NCI-H345 treated with DMSO at 0.1 percent for 48 hours (cell line): ENCODE results near the gene GRID1.
"Not testable (repeated sequence)": the region's sequence is repeated elsewhere in the genome, so short reads cannot be mapped to it uniquely, and the experiment has no call there.

ENCODE experiments used
- DNase-seq: peaks from one replicate; lab custom pipeline; 2025; ENCODE audit not compliant: unreplicated experiment; lab: John Stamatoyannopoulos, UW

GRID1 gene

DNA sequence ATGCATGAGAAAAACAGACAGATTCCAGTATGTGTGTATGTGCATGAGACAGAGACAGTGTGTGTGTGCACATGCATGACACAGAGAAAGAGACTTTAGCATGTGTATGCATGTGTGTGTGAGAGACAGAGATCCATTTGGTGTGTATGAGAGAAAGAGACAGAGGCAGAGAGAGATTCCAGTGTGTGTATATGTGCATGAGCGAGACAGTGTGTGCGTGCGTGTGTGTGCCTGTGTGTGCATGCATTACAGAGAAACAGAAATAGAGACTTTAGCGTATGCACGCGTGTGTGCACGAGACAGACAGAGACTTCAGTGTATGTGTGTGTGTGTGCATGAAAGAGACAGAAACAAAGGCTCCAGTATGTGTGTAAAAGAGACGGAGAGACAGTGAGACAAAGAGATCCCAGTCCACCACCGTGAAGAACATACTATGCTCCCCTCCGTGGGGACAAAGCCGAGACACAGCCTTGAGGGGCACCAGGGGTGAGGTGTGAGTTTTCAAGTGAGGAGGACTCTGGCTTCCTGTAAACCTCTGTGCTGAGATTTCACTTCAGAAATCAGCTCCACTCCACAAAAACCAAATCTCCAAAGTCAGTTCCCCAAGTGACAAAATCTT, 188.9 kb downstream of the GRID1 start:
- no peak for DNase-seq

DNA sequence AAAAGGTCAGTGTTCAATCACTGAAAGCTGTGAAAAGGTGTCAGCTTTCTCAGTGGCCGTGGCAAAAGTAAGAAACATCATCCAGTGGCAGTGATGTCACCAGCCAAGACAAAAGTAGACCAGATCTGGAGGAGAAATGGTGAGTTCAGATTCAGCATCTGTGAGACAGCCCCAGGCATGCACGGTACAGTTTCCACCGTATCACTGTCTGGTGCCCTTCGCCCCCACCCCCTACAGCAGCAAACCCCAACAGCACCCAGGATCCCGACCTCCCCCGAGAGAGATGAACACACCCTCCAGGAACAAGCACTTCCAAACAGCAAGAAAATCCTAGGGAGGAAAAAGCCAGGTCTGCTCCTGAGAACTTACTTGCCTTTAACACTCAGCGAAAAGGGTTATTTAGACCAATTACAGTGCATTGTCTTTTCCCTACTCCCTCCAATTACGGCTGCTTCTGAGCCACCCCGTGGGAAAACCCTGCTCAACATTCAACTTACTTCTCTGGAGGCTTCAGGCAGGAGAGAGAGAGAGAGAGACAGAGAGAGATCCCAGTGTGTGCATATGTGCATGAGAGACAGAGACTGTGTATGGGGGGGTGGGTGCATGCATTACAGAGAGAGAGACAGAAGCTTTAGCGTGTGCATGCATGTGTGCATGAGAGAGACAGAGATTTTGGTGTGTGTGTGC, 189.6 kb downstream of the GRID1 start:
- DNase-seq = no peak

DNA sequence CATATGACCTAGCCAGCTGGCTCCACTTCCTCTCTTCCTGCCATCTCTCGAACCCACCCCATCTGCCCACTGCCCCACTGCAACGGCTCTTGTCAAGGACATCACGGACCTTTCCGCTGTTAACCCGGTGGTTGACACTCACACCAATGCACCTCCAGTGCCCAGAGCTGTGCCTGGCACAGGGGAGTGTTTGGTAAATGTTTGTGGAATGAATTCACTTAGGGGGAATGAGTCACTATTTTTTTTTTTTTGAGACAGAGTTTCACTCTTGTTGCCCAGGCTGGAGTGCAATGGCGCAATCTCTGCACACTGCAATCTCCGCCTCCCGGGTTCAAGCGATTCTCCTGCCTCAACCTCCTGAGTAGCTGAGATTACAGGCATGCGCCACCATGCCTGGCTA, 191.1 kb downstream of the GRID1 start:
- not testable (repeated sequence) for DNase-seq

DNA sequence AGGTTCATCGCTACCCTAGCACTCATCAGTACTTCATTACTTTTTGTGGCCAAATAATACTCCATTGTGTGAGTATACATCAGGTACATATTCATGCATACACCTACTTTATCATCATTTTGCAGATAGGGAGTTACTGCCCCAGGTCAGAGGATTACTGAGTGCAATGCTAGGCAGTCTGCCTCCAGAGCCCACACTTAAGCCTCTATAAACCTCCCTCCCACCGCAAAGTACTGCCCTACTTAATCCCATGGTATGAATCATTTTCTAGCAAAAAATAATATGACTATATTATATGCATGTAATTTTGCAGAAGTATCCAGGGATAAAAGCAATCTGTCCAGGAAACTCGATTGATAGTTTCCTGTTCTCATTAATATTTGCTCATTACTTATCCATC, 194.3 kb downstream of the GRID1 start:
- DNase-seq = no peak

DNA sequence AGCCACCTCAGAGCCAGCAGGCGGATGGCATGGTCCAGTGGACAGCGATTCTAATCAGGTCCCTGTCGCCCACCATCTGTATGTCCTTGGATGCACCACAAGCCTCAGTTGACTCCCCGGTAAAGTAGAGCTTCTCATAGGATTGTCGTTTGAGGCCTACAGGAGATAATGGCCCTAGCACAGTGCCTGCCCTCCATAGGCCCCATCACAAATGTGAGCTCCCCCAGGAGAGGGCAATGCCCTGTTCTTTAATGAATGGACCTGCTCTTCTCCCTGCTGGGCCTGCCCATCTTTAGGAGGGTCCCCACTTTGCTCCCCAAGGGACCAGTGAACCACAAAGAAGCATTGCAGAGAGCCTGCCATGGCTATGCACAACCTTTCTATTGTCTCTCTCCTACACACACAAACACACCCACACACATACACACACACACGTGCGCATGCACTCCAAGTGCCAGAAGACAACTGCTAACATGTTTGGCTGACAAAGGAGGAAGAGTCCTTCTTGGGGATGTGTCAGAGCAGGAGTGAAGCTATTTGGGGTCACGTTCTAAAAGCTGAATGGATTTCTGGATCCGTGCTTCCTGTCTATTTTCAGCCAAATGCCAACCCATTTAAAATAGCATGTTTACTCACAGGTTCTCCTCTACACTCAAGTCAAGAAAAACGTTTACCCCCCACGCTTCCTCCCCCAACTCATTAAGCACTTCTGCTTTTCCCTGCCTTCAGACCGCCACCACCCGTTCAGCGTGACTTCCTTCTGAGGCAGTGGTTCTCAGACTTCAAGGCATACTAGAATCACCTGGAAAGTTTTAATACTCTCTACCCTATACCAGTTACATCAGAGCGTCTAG, 196.1 kb downstream of the GRID1 start:
- no peak for DNase-seq

DNA sequence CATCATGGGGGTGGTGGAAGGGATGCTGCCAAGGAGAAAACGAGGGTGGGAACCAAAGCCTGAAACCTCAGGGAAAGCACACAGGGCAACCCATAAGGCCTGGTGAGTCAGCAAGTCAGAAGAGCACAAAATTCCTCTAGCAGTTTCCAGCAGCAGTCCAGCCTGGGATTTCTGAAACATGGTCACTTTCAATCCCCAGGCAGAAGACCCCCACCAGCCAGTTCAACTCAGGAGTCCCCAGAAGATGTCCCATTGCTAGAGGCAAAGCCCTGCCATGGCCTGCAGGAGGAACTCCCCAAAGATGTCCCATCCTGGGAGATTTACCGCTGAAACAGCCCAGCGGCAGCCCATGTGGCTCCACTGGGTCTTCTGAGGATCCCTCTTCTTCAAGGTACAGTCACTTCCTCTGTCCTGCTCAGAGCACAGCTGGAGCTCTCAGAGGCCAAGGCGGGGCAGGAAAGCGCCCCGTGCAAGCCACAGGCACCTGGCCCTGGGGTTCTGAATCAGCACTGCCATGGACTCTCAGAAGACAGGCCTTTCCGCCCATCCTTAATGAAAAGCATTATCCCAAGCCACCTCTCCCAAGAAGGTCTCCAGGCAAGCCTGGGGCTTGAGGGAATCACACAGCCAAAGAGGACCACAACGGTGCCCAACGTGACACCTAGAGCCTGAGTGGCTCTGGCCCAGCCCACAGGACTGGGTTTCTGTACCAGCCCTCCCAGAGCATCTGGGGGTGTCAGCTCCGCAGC, 196.9 kb downstream of the GRID1 start:
- no peak for DNase-seq

DNA sequence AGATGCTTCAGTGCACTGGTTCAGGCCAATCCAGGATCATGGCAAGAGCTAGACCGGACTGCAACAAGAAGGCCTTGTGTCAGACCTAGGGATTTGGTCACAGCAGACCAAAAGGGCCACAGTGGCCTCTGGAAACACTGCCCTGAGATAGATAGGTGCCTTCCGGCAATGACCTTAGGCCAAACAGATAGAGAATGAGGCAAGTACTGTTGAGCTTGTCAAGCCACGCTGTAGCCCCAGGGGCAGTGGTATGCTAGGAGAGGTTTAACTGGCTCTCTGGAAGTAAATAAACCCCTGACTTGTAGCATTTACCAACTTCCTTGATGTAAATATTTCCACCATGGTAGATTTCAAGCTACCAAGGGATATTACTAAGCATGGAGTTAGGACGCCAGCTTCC, 197.5 kb downstream of the GRID1 start:
- DNase-seq = no peak

DNA sequence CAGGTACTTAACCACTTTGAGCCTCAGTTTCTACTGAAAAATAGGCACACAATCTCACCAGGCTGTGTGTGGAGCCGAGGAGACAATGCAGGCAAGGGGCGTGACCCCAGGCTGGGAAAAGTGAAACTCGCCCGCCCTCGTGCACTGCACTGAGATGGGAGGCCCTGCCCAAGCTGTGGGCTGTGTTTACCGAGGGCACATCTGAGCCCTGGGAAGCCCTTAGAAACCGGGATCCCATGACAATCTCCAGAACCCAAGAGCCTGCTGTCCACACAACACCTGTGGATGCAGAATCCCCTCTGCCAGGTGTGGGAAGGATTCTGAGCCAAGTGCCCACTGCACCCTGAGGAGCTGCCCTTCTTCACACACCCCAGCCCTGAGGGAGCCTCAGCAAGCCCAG, 198.3 kb downstream of the GRID1 start:
- peak; percentile 28 for DNase-seq

DNA sequence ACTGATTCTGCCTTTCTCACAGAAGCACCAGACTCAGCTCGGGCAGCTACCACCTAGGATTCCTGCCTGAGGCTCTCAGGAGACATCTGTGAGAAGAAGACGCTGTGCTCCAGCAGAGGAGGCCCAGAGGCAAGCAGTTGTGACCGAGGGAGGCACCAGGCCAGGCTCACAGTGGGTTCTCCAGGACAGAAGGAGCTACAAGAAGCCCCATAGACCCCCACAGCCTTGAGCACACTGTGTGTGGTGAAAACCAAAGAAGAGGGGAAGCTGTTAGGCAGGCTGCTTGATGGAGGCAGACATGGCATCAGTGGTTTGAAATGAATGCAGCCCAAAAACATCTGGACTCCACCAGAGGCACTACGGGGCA, 198.8 kb downstream of the GRID1 start:
- DNase-seq = no peak

DNA sequence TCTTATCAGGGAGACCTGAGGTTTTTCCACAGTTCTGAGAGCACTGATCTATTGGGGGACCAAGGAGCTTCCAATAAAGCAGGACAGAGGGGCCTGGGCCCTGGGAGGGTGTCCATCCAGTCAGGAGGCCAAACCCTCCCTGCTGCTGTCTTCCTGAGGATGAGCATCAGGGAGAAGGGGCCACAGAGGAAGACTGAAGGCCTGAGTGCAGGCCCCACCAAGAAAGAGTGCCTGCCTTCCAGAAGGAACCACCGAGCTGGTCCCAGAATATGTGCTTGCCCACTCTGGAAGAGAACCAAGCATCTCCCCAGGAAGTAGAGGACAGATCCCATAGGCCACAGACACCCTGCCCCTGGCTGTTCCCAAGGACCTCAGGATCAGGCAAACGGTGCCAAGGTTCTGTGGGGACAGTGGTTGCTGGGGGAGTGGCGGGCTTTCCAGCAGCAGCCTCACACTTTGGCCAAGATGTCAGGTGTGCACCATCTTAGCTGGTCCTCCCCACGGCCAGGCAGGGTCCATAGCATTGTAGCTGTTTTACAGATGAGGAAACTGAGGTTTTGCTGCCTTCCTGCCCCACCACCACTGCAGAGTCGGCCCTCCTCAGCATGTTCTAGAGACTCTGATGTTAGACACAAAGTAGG, 199.4 kb downstream of the GRID1 start:
- no peak for DNase-seq

DNA sequence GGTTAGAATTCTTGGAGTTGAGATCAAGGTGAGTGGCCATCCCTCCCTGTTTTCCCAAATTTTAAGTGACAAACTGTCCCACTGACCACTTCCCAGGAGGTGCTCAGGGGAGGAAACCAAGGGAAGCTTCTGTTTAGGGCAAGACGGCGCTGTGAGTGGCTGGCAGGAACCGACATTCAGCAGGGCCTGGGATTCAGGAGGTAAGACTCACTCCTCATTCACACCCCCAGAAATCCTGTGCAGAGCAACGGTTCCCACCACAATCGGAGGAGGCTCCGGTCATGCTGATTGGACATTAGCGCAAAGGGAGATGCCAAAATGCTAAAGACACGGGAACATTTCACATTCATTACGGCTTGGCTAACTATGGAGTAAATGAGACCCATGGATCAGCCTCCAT, 200.9 kb downstream of the GRID1 start:
- no peak for DNase-seq

DNA sequence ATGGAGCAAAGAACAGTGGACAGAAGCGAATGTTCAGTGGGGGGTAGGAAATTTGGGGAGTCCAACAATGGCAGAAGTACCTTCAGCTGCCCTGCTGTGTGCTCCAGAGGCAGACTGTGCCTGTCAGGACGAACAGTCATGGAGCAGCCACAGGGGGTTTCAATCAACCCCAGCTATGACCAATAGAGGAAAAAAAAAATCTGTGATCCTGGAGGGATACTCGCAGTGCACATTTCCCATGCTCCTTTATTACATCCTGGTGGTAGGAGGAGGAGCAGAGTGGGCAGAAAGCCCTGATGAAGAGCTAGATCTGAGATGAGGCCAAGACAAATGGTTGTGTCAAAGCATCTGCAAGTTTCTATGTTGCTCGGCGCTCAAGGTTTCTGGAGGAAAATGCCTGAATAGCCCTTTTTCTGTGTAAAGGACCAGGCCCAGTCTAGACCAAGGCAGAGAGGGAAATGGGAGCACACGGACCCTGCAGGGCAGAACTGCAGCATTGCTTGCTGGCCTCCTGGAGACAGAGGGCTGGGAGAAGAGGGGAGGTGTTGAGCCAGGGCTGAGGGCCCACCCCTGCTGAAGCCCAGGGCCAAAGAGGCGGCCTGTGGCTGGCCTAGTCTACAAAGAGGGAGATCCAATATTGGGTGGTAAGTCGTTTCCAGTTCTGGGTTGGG, 201.5 kb downstream of the GRID1 start:
- DNase-seq = no peak

DNA sequence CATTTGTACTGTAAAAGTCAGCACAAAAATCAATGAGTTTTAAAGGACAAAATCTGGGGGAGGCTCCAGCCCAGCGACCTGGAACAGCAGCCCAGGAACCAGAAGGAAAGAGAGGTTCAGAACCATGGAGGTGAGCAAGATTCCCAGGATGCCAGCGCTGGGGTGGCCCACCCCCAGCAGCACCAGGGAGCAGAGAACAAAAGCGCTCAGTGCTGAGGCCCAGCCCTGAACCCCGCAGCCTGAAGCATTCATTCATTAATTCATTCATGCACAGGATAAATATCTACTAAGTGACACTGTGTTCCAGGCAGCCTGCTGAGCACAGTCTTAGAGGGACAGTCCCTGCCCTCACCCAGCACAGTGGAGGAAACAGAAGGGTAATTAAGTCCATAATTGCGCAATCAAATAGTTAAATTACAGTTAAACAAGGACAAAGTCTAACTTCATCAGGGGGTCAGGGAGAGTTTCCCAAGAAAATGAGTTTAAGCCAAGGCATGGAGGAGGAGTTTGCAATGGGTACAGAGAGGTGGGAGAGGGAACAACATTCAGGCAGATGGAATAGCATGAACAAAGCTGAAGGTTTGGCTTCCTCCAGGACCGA, 202.3 kb downstream of the GRID1 start:
- DNase-seq = no peak

DNA sequence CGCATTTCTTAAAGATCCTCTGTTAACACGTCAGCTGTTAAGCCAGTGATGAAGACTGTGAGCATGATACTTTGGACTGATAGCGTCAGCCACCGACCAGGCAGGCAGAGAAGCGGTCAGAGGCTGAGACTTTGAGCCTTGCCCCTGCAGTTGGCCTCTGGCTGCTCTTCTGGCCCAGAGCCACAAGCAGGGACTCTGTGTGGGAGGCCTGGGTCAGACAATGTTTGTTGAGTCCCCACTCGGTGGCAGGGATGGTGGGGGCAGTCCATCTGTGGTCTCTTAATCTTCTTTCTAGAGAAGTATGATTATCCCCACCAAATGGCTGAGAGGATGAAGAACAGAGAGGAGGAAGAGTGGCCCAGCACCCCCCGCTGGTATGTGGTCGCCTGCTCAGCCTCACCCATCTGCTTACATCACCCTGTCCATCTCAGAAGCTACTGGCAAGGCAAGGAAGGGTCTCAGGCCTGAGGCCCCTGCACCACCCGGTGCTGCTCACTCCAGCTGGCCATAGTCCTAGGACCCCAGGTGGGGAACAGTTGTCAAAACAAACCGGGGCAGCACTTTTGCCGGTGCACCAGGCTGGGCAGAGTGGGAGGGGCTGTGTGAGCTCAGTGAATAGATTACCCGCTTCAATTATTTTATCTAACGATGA, 202.9 kb downstream of the GRID1 start:
- DNase-seq = no peak

DNA sequence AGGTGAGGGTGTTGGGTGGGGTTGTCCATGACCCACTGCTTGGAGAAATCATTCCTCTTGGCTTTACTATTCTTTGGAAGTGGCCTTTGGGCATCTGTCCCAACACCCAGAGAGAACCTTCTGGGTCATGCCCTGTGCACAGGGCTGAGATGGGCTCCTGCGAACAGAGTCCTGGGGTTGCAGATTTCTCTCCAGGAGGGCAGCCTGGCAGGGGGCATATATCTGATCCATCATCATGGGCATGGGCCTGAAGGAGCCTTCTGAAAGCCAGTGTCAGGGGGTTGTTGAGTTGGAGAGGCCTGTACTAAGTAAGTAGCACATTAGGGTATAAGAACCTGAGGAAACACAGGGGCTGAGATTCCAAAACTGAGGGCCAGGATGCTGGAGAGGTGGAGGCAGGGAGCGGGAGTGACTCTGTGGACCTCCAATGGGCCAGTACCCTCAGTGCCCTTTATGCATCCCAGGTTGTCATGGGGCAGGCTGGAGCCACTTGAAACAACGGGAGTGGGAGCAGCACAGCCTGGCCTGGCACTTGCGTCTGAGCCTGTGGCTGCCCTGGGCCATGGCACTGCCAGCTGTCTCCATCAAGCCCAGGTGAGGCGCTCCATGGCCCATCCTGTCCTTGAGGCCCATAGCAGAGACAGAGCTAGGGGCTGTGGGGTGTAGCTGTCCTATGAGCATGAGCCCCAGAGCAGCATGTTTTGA, 203.7 kb downstream of the GRID1 start:
- no peak for DNase-seq

DNA sequence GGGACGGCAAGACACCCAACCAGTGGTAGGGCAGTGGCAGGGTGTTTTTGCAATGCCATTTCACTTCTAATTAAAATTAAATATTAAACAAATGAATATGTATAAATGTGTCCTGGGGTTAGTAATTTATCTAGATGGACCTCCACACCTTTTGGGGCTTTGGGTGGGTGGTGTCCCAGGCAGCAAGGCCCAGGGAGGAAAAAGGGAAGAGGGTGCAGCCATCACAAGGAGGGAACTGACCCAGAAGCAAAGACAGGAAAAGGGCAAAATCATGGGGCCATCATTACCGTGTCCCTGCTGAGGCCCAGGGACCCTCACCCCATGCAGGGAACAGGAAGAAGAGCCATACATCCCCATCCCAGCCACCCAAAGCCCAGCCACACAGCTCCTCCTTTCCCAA, 204.6 kb downstream of the GRID1 start:
- DNase-seq = no peak

DNA sequence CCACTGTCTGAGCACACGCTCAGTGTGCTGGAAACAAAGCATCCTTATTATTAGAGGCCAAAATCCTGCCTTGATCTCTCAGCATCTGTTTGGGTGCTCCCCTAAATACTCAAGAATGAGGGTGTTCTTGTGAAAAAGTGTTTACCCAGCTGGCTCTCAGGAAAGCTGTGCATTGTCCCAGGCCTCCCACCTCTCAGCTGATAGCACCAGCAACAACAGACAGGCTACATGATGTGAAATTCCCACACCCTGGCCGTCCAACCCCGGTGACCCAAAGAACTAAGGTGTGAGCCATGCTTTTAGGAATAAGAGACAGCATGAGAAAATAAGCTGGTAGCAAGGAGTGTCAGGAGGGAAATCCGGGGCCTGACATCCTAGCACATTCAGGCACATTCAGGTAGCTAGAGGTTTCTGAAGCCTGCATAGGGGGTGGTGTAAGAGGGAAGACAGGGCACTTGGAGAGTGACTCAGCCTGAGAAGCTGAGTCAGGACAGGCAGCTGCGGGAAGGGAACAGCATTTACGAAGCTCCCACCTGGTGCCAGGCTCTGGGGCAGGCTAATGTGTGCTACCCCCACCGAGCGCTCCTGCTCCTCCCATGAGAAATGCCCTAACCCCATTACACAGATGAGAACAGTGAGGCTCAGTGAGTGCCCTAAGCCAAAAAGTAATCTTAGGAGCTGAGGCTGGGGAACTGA, 205.6 kb downstream of the GRID1 start:
- no peak for DNase-seq

DNA sequence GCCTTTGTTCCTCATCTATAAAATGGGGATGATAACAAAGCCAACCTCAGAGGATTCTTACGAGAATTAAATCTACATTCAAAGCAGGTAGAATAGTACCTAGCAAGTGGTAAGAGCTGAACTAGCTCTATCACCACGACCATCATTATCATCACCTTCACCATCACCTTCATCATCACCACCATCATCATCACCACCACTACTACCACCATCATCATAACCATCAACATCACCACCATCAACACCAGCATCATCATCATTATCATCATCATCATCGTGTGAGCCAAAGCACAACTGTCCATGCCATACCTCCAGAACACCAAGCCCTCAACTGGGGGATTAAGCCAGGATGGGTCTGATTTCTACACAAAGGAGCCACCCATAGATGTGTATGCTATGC, 206.8 kb downstream of the GRID1 start:
- no peak for DNase-seq
